ENCODE measurements around the gene TENM3. TPM values are rescaled to one million over a fixed set of nuclear protein-coding genes. Genes with fewer than 3 reads are reported as not detected.
A peak's percentile ranks its signal among the peaks of the same experiment; 100 is the strongest.

The TENM3 gene
- total RNA-seq, 1 donor from 2014 or later, result 124 TPM

GRCh38 chr4:182801636-182802035 is 558.4 kb downstream of the TENM3 start:
- Mint-ChIP-seq H3K27ac (ENCODE audit: unreplicated experiment) (no peak overlapping the region), H3K9me3 (ENCODE audit: unreplicated experiment) (peaks cover 14% of the 10 kb centered on the region), H3K27me3 (ENCODE audit: unreplicated experiment) (peaks cover 16% of the 10 kb centered on the region), H3K36me3 (ENCODE audit: unreplicated experiment) (peaks cover 28% of the 10 kb centered on the region), H3K4me3 (ENCODE audit: unreplicated experiment) (no peak overlapping the region), H3K4me1 (ENCODE audit: low read depth, unreplicated experiment) (peaks cover 32% of the 10 kb centered on the region)
- TF ChIP-seq, protein P1, sequence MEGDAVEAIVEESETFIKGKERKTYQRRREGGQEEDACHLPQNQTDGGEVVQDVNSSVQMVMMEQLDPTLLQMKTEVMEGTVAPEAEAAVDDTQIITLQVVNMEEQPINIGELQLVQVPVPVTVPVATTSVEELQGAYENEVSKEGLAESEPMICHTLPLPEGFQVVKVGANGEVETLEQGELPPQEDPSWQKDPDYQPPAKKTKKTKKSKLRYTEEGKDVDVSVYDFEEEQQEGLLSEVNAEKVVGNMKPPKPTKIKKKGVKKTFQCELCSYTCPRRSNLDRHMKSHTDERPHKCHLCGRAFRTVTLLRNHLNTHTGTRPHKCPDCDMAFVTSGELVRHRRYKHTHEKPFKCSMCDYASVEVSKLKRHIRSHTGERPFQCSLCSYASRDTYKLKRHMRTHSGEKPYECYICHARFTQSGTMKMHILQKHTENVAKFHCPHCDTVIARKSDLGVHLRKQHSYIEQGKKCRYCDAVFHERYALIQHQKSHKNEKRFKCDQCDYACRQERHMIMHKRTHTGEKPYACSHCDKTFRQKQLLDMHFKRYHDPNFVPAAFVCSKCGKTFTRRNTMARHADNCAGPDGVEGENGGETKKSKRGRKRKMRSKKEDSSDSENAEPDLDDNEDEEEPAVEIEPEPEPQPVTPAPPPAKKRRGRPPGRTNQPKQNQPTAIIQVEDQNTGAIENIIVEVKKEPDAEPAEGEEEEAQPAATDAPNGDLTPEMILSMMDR (IDR thresholded peaks at IDR 0.05; ENCODE audit: partially characterized antibody, unreplicated experiment), result no peak
- DNase-seq, result no peak

DNA sequence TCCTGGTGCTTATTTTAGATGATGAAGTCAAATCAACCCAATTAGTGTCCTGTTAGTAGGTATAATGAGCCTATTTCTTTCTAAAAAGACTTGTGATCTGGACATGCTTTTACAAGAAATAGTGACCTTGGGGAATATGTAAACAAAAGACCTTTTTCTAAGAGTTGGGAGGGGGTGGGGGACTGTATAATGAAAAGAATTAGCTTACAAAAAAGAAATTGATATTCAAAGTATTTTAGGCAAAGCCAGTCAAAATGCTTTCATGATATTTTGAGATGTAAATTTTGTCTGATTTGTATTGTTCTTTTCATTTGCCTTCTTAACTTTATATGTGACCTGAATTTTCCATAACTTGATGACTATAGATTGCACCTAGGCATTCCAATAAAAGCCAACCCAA is 559.4 kb downstream of the TENM3 start:
- H3K36me3 Mint-ChIP-seq (ENCODE audit: unreplicated experiment), result peaks cover 23% of the 10 kb centered on the region
- H3K4me3 Mint-ChIP-seq (ENCODE audit: unreplicated experiment), result no peak overlapping the region
- TF ChIP-seq, protein P1 (IDR thresholded peaks at IDR 0.05; ENCODE audit: partially characterized antibody, unreplicated experiment), result no peak
- no peak for DNase-seq
- H3K4me1 Mint-ChIP-seq (ENCODE audit: low read depth, unreplicated experiment), result peaks cover 33% of the 10 kb centered on the region
- peaks cover 17% of the 10 kb centered on the region for H3K9me3 Mint-ChIP-seq (ENCODE audit: unreplicated experiment)
- H3K27me3 Mint-ChIP-seq (ENCODE audit: unreplicated experiment), result peaks cover 18% of the 10 kb centered on the region
- H3K27ac Mint-ChIP-seq (ENCODE audit: unreplicated experiment), result peak overlapping the region; percentile 3

DNA sequence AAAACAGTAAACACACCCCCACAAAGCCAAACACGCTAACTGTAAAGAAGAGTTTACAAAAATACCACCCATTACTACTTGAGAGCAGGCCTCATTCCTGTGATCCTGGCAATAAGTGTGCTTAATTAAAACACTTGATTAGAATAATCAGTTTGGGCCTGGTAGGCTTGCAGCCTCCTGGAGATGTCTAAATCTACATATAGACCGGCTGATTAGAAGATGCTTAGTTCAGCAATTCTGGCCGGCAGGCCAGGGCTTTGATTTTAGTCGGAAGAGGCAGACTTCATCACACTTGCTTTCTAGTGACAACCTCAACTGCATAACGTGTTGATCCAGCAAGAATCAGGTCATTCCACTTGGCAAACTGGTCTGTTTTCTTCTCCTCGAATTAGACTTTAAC is 560.0 kb downstream of the TENM3 start:
- Mint-ChIP-seq H3K9me3 (ENCODE audit: unreplicated experiment) (peaks cover 17% of the 10 kb centered on the region), H3K4me3 (ENCODE audit: unreplicated experiment) (no peak overlapping the region), H3K27me3 (ENCODE audit: unreplicated experiment) (peaks cover 18% of the 10 kb centered on the region), H3K4me1 (ENCODE audit: low read depth, unreplicated experiment) (peaks cover 33% of the 10 kb centered on the region), H3K27ac (ENCODE audit: unreplicated experiment) (peak overlapping the region; percentile 17), H3K36me3 (ENCODE audit: unreplicated experiment) (peaks cover 22% of the 10 kb centered on the region)
- no peak for DNase-seq
- TF ChIP-seq, protein P1 (IDR thresholded peaks at IDR 0.05; ENCODE audit: partially characterized antibody, unreplicated experiment), result no peak

GRCh38 chr4:182804131-182804530 is 560.9 kb downstream of the TENM3 start:
- Mint-ChIP-seq H3K27ac (ENCODE audit: unreplicated experiment) (peak overlapping the region; percentile 62), H3K4me3 (ENCODE audit: unreplicated experiment) (no peak overlapping the region), H3K36me3 (ENCODE audit: unreplicated experiment) (peaks cover 15% of the 10 kb centered on the region), H3K27me3 (ENCODE audit: unreplicated experiment) (peaks cover 20% of the 10 kb centered on the region), H3K9me3 (ENCODE audit: unreplicated experiment) (peaks cover 21% of the 10 kb centered on the region), H3K4me1 (ENCODE audit: low read depth, unreplicated experiment) (peaks cover 37% of the 10 kb centered on the region)
- no peak for DNase-seq
- TF ChIP-seq, protein P1 (IDR thresholded peaks at IDR 0.05; ENCODE audit: partially characterized antibody, unreplicated experiment), result no peak

DNA sequence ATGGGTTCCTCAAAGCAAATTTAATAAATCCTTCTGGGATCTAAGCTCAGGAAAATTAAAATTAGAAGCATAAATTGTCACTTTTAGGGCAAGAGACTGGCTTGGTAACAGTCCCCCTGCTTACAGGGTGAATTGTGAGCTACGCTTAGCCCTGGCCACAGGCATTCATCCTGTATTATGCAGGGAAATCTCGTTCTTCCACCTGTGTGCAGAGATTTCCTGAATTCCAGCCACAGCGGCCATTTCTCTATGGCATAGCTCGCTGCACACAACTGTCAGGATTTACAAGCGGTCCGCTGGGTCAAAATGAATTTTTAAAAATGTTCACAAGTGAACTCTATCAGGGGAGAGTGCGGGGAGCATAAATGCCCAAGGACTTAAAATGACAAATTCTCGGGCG is 562.1 kb downstream of the TENM3 start:
- peaks cover 20% of the 10 kb centered on the region for H3K9me3 Mint-ChIP-seq (ENCODE audit: unreplicated experiment)
- H3K27ac Mint-ChIP-seq (ENCODE audit: unreplicated experiment), result no peak overlapping the region
- H3K36me3 Mint-ChIP-seq (ENCODE audit: unreplicated experiment), result peaks cover 13% of the 10 kb centered on the region
- no peak for DNase-seq
- TF ChIP-seq, protein P1 (IDR thresholded peaks at IDR 0.05; ENCODE audit: partially characterized antibody, unreplicated experiment), result no peak
- peaks cover 37% of the 10 kb centered on the region for H3K4me1 Mint-ChIP-seq (ENCODE audit: low read depth, unreplicated experiment)
- peaks cover 20% of the 10 kb centered on the region for H3K27me3 Mint-ChIP-seq (ENCODE audit: unreplicated experiment)
- no peak overlapping the region for H3K4me3 Mint-ChIP-seq (ENCODE audit: unreplicated experiment)

All from glutamatergic neuron (in vitro differentiated cells).